HCT116 (cell line): Measurements from ENCODE around the gene THOC1. TPM values are rescaled to one million over a fixed set of nuclear protein-coding genes. Genes with fewer than 3 reads are reported as not detected.

Experiments used
- ATAC-seq: fragments of 200-7000 bp; cut with Tn5 transposase; 2 replicates; pipeline ENCODE4 v1.9.1; 2020; ENCODE audit warnings: mild to moderate bottlenecking, moderate library complexity
- BruUV-seq: library from RNA; stranded (reverse); fragments of 400-500 nt; replicated peaks from 2 replicates; lab custom pipeline; 2021; lab: Mats Ljungman, UMichigan
- CTCF ChIA-PET: fragments of 300-600 bp; sonication (Branson Sonifier 250); formaldehyde crosslinking; loops from one replicate; lab custom pipeline; 2021; ENCODE audit warnings: antibody characterized with exemption; lab: Charles Lee
- POLR2A ChIA-PET: fragments of 300-600, 350-600 bp; sonication (Branson Sonifier 250); formaldehyde crosslinking; loops from one replicate; lab custom pipeline; 2021; ENCODE audit warnings: antibody characterized with exemption; lab: Charles Lee
- RAD21 ChIA-PET, 2 experiments: fragments of 300-600 bp; sonication (Branson Sonifier 250); formaldehyde crosslinking; loops; one replicate each; lab custom pipeline; 2023; ENCODE audit warnings: low total read pairs in 2 of 2; ENCODE audit not compliant: uncharacterized antibody in 2 of 2, unreplicated experiment in 2 of 2, low non-redundant PET in 1 of 2; lab: Charles Lee
- DNase-seq: peaks from one replicate; pipeline ENCODE4 v3.0.0-alpha.2; 2010; ENCODE audit warnings: low read depth, low spot score
- H2AFZ ChIP-seq: fragments of 200-600 bp; shearing (Covaris generic), sonication (generic); 2 replicates; pipeline ENCODE4 v1.6.1; 2017; ENCODE audit warnings: low read depth, mixed run types, mixed read lengths, antibody characterized with exemption, low read length; ENCODE audit not compliant: poor library complexity, severe bottlenecking
- H3K27ac ChIP-seq: 2 replicates; pipeline ENCODE4 v1.5.1; 2012; ENCODE audit warnings: low read depth, low read length
- H3K27me3 ChIP-seq: fragments of 200-600 bp; sonication (generic); 2 replicates; pipeline ENCODE4 v1.6.1; 2016; ENCODE audit warnings: mixed run types, low read length, mixed read lengths; ENCODE audit not compliant: insufficient read depth
- H3K36me3 ChIP-seq, 2 experiments: fragments of 200-500 bp in 1 of 2; fragments of 200-600 bp in 1 of 2; sonication (Bioruptor generic) in 1 of 2; sonication (generic) in 1 of 2; 2 replicates each; pipeline versions ENCODE4 v1.5.1 to v1.6.1; 2014 to 2016; ENCODE audit warnings: low read length in 2 of 2, inconsistent platforms in 1 of 2, mixed read lengths in 1 of 2, mixed run types in 1 of 2; ENCODE audit not compliant: insufficient read depth in 2 of 2, control insufficient read depth in 1 of 2
- H3K4me1 ChIP-seq, 2 experiments: fragments of 200-600 bp in 1 of 2; sonication (generic) in 1 of 2; 2 replicates each; pipeline versions ENCODE4 v1.5.1 to v1.6.1; 2012 to 2017; ENCODE audit warnings: low read length in 2 of 2, inconsistent platforms in 1 of 2, mild to moderate bottlenecking in 1 of 2, mixed read lengths in 1 of 2, mixed run types in 1 of 2, moderate library complexity in 1 of 2; ENCODE audit not compliant: insufficient read depth in 2 of 2, control insufficient read depth in 1 of 2
- H3K4me2 ChIP-seq: fragments of 200-600 bp; sonication (generic); 2 replicates; pipeline ENCODE4 v1.6.1; 2017; ENCODE audit warnings: mixed run types, low read length, mixed read lengths
- H3K4me3 ChIP-seq, 2 experiments: fragments of 200-600 bp in 1 of 2; sonication (generic) in 1 of 2; replicated peaks in 1 of 2; 2 replicates each; pipeline ENCODE4 v1.5.1; 2011 to 2016; ENCODE audit warnings: low read length in 2 of 2, control low read depth in 1 of 2, low read depth in 1 of 2, mild to moderate bottlenecking in 1 of 2, mixed read lengths in 1 of 2, mixed run types in 1 of 2
- H3K79me2 ChIP-seq: fragments of 200-600 bp; sonication (generic); 2 replicates; pipeline ENCODE4 v1.6.1; 2017; ENCODE audit warnings: mild to moderate bottlenecking, mixed run types, low read length, moderate library complexity, mixed read lengths; ENCODE audit not compliant: insufficient read depth
- H3K9ac ChIP-seq: fragments of 200-600 bp; sonication (generic); 2 replicates; pipeline ENCODE4 v1.6.1; 2016; ENCODE audit warnings: low read length, mixed read lengths
- H3K9me2 ChIP-seq: fragments of 200-600 bp; sonication (generic), shearing (Covaris generic); 2 replicates; pipeline ENCODE4 v1.6.1; 2017; ENCODE audit warnings: mixed run types, mild to moderate bottlenecking, moderate library complexity; ENCODE audit not compliant: insufficient read depth
- H3K9me3 ChIP-seq, 2 experiments: fragments of 200-500 bp in 1 of 2; fragments of 200-600 bp in 1 of 2; sonication (Bioruptor generic) in 1 of 2; sonication (generic) in 1 of 2; 2 replicates each; pipeline ENCODE4 v1.6.1; 2014 to 2017; ENCODE audit warnings: low read length in 2 of 2, mixed read lengths in 2 of 2, inconsistent platforms in 1 of 2, low read depth in 1 of 2, mild to moderate bottlenecking in 1 of 2, mixed run types in 1 of 2, moderate library complexity in 1 of 2; ENCODE audit not compliant: control insufficient read depth in 1 of 2, insufficient read depth in 1 of 2
- H4K20me1 ChIP-seq: fragments of 200-600 bp; sonication (generic), shearing (Covaris generic); 2 replicates; pipeline ENCODE4 v1.6.1; 2017; ENCODE audit warnings: mixed run types, mild to moderate bottlenecking, moderate library complexity; ENCODE audit not compliant: insufficient read depth
- CBX3 ChIP-seq: IDR thresholded peaks from 2 replicates; pipeline ENCODE4 v1.6.1; 2012; ENCODE audit warnings: low read depth
- EZH2phosphoT487 ChIP-seq: fragments of 200-600 bp; IDR thresholded peaks from 2 replicates; pipeline ENCODE4 v1.6.1; 2018; ENCODE audit warnings: antibody characterized with exemption, borderline replicate concordance
- POLR2A ChIP-seq: IDR thresholded peaks from 2 replicates; pipeline ENCODE4 v1.7.0; 2011; ENCODE audit warnings: borderline replicate concordance; ENCODE audit not compliant: insufficient read depth, insufficient read length; ENCODE audit errors: extremely low read depth
- SIN3A ChIP-seq: IDR thresholded peaks from 2 replicates; pipeline ENCODE4 v1.6.1; 2012; ENCODE audit warnings: low read depth
- SP1 ChIP-seq: IDR thresholded peaks from 2 replicates; pipeline ENCODE4 v1.6.1; 2012; ENCODE audit warnings: low read depth
- ZBTB33 ChIP-seq: IDR thresholded peaks from 2 replicates; pipeline ENCODE4 v1.6.1; 2011; ENCODE audit warnings: mild to moderate bottlenecking, low read length, moderate library complexity; ENCODE audit not compliant: insufficient replicate concordance; ENCODE audit errors: extremely low read depth
- ZFX ChIP-seq: fragments of 450-650 bp; IDR thresholded peaks from 2 replicates; pipeline ENCODE4 v1.6.1; 2017
- intact Hi-C: fragments of 100-400 bp; cut with micrococcal nuclease; formaldehyde crosslinking; loops from 2 replicates; pipeline ENCODE4 v1.10.0; 2022
- total RNA-seq: library from RNA; stranded (reverse); gene quantifications from one replicate; pipeline ENCODE4 v1.2.1, GENCODE V29; 2021; ENCODE audit not compliant: unreplicated experiment
- TF ChIP-seq, protein P1 (sequence below): IDR thresholded peaks from 2 replicates; pipeline ENCODE4 v1.6.1; 2012; ENCODE audit warnings: low read depth
- TF ChIP-seq, protein P2 (sequence below), 3 experiments: fragments of 200-600 bp in 1 of 3; sonication (generic) in 1 of 3; IDR thresholded peaks in 2 of 3; conservative IDR thresholded peaks in 1 of 3; 2 replicates each; pipeline ENCODE4 v1.5.1; 2012 to 2017; ENCODE audit warnings: low read depth in 2 of 3, low read length in 2 of 3, antibody characterized with exemption in 1 of 3, borderline replicate concordance in 1 of 3, control low read depth in 1 of 3, mild to moderate bottlenecking in 1 of 3, mixed read lengths in 1 of 3, mixed run types in 1 of 3, moderate library complexity in 1 of 3; ENCODE audit not compliant: insufficient read depth in 1 of 3

Gene THOC1
- total RNA-seq, 1 experiment from 2014 or later = 26.0 TPM

- Histone ChIP-seq H3K4me1 (no peaks in the 10 kb centered on the region), H3K9ac (no peak overlapping the region), H4K20me1 (no peaks in the 10 kb centered on the region), H2AFZ (no peak overlapping the region), H3K79me2 (peaks cover 10% of the 10 kb centered on the region), H3K9me2 (no peaks in the 10 kb centered on the region), H3K27me3 (no peaks in the 10 kb centered on the region), H3K9me3 (no peaks in the 10 kb centered on the region), H3K27ac (no peak overlapping the region), H3K36me3 (peaks cover 14 to 31% of the 10 kb centered on the region in 2 experiments), H3K4me3 (no peak overlapping the region), H3K4me2 (no peak overlapping the region)
- ChIA-PET RAD21 (no interaction called here), CTCF (no interaction called here), POLR2A (no interaction called here)
- no peak for ATAC-seq
- BruUV-seq = no TSS peak
- TF ChIP-seq CBX3 (no peak), POLR2A (no peak), SIN3A (no peak), ZBTB33 (no peak), ZFX (no peak), EZH2phosphoT487 (no peak), SP1 (no peak)
- TF ChIP-seq, protein P1, sequence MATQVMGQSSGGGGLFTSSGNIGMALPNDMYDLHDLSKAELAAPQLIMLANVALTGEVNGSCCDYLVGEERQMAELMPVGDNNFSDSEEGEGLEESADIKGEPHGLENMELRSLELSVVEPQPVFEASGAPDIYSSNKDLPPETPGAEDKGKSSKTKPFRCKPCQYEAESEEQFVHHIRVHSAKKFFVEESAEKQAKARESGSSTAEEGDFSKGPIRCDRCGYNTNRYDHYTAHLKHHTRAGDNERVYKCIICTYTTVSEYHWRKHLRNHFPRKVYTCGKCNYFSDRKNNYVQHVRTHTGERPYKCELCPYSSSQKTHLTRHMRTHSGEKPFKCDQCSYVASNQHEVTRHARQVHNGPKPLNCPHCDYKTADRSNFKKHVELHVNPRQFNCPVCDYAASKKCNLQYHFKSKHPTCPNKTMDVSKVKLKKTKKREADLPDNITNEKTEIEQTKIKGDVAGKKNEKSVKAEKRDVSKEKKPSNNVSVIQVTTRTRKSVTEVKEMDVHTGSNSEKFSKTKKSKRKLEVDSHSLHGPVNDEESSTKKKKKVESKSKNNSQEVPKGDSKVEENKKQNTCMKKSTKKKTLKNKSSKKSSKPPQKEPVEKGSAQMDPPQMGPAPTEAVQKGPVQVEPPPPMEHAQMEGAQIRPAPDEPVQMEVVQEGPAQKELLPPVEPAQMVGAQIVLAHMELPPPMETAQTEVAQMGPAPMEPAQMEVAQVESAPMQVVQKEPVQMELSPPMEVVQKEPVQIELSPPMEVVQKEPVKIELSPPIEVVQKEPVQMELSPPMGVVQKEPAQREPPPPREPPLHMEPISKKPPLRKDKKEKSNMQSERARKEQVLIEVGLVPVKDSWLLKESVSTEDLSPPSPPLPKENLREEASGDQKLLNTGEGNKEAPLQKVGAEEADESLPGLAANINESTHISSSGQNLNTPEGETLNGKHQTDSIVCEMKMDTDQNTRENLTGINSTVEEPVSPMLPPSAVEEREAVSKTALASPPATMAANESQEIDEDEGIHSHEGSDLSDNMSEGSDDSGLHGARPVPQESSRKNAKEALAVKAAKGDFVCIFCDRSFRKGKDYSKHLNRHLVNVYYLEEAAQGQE = no peak
- TF ChIP-seq, protein P2, sequence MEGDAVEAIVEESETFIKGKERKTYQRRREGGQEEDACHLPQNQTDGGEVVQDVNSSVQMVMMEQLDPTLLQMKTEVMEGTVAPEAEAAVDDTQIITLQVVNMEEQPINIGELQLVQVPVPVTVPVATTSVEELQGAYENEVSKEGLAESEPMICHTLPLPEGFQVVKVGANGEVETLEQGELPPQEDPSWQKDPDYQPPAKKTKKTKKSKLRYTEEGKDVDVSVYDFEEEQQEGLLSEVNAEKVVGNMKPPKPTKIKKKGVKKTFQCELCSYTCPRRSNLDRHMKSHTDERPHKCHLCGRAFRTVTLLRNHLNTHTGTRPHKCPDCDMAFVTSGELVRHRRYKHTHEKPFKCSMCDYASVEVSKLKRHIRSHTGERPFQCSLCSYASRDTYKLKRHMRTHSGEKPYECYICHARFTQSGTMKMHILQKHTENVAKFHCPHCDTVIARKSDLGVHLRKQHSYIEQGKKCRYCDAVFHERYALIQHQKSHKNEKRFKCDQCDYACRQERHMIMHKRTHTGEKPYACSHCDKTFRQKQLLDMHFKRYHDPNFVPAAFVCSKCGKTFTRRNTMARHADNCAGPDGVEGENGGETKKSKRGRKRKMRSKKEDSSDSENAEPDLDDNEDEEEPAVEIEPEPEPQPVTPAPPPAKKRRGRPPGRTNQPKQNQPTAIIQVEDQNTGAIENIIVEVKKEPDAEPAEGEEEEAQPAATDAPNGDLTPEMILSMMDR (IDR thresholded peaks at IDR 0.05 in 2 of 3, conservative IDR thresholded peaks at IDR 0.05 in 1 of 3; ENCODE audit: borderline replicate concordance in 1 of 3, insufficient read depth in 1 of 3, low read depth in 2 of 3, low read length in 2 of 3) = peak in 2 of 3 experiments; percentile 3 to 25; a peak in 1 of 6 replicates
- intact Hi-C loops = no loop called here
- no peak for DNase-seq
Measured at GRCh38 chr18:212780-213179, 55.1 kb downstream of the THOC1 start.
